ENCODE results near the gene ATP2C2. TPM values are rescaled to one million over a fixed set of nuclear protein-coding genes. Genes with fewer than 3 reads are reported as not detected.

Gene ATP2C2
- total and polyA plus RNA-seq, 9 of the 15 experiments (the other 6 are each of a cell fraction or from before 2014, with no cell fraction given): 0.75 TPM; not detected in 8

GRCh38 chr16:84511180-84511800, 143.0 kb downstream of the ATP2C2 start (continued):
- no peak for TF ChIP-seq JUN (IDR thresholded peaks at IDR 0.05; ENCODE audit: borderline replicate concordance, low read depth, low read length)
- peak; percentile 67; the same call in 1 of the 2 replicates for TF ChIP-seq JUN (CRISPR knock-in tag; IDR thresholded peaks at IDR 0.05; ENCODE audit: borderline replicate concordance)
- peak; percentile 31; the same call in 1 of the 2 replicates for TF ChIP-seq MYC (IDR thresholded peaks at IDR 0.05; ENCODE audit: low read depth, low read length)
- no peak for TF ChIP-seq MYC (CRISPR knock-in tag; IDR thresholded peaks at IDR 0.05; ENCODE audit: borderline replicate concordance, low read depth)
- TF ChIP-seq HDAC6 (IDR thresholded peaks at IDR 0.05; ENCODE audit: low read depth, low read length): no peak
- TF ChIP-seq, protein P1, sequence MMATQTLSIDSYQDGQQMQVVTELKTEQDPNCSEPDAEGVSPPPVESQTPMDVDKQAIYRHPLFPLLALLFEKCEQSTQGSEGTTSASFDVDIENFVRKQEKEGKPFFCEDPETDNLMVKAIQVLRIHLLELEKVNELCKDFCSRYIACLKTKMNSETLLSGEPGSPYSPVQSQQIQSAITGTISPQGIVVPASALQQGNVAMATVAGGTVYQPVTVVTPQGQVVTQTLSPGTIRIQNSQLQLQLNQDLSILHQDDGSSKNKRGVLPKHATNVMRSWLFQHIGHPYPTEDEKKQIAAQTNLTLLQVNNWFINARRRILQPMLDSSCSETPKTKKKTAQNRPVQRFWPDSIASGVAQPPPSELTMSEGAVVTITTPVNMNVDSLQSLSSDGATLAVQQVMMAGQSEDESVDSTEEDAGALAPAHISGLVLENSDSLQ (IDR thresholded peaks at IDR 0.05): no peak
- TF ChIP-seq ZNF316 (IDR thresholded peaks at IDR 0.05): no peak
- no peak for TF ChIP-seq DNMT1 (IDR thresholded peaks at IDR 0.05)
- no peak for TF ChIP-seq GTF2A2 (tag; IDR thresholded peaks at IDR 0.05)
- TF ChIP-seq CTBP1 (IDR thresholded peaks at IDR 0.05; ENCODE audit: borderline replicate concordance): peak; percentile 89
- TF ChIP-seq ELK1 (CRISPR knock-in tag; IDR thresholded peaks at IDR 0.05): no peak
- peak; percentile 95 for TF ChIP-seq ARID2 (IDR thresholded peaks at IDR 0.05)
- TF ChIP-seq RCOR1 (IDR thresholded peaks at IDR 0.05; ENCODE audit: borderline replicate concordance in 1 of 2, low read depth in 2 of 2, low read length in 2 of 2): peak; percentile 61 to 87
- TF ChIP-seq, protein P2, sequence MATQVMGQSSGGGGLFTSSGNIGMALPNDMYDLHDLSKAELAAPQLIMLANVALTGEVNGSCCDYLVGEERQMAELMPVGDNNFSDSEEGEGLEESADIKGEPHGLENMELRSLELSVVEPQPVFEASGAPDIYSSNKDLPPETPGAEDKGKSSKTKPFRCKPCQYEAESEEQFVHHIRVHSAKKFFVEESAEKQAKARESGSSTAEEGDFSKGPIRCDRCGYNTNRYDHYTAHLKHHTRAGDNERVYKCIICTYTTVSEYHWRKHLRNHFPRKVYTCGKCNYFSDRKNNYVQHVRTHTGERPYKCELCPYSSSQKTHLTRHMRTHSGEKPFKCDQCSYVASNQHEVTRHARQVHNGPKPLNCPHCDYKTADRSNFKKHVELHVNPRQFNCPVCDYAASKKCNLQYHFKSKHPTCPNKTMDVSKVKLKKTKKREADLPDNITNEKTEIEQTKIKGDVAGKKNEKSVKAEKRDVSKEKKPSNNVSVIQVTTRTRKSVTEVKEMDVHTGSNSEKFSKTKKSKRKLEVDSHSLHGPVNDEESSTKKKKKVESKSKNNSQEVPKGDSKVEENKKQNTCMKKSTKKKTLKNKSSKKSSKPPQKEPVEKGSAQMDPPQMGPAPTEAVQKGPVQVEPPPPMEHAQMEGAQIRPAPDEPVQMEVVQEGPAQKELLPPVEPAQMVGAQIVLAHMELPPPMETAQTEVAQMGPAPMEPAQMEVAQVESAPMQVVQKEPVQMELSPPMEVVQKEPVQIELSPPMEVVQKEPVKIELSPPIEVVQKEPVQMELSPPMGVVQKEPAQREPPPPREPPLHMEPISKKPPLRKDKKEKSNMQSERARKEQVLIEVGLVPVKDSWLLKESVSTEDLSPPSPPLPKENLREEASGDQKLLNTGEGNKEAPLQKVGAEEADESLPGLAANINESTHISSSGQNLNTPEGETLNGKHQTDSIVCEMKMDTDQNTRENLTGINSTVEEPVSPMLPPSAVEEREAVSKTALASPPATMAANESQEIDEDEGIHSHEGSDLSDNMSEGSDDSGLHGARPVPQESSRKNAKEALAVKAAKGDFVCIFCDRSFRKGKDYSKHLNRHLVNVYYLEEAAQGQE (IDR thresholded peaks at IDR 0.05; ENCODE audit: borderline replicate concordance): peak; percentile 95
- TF ChIP-seq, protein P2 (CRISPR knock-in tag; IDR thresholded peaks at IDR 0.05; ENCODE audit: low read depth): no peak
- TF ChIP-seq ESRRA (IDR thresholded peaks at IDR 0.05; ENCODE audit: borderline replicate concordance, low read depth): peak; percentile 35; the same call in 1 of the 2 replicates
- no peak for TF ChIP-seq TBP (optimal IDR thresholded peaks at IDR 0.05; ENCODE audit: low read depth, low read length)
- no peak for TF ChIP-seq NR2C1 (IDR thresholded peaks at IDR 0.05)
- TF ChIP-seq NR2C1 (tag; IDR thresholded peaks at IDR 0.05): no peak
- TF ChIP-seq SMC3 (conservative IDR thresholded peaks at IDR 0.05; ENCODE audit: insufficient read depth, low read depth, low read length): peak; percentile 94
- TF ChIP-seq CXXC5 (CRISPR knock-in tag; IDR thresholded peaks at IDR 0.05): peak; percentile 26; the same call in 1 of the 2 replicates

All from K562 (cell line).